Measurements from ENCODE around the gene PTPN4. TPM values are rescaled to one million over a fixed set of nuclear protein-coding genes. Genes with fewer than 3 reads are reported as not detected.

The PTPN4 gene
- total RNA-seq, 2 experiments from 2014 or later, result 32.4 to 38.0 TPM

DNA sequence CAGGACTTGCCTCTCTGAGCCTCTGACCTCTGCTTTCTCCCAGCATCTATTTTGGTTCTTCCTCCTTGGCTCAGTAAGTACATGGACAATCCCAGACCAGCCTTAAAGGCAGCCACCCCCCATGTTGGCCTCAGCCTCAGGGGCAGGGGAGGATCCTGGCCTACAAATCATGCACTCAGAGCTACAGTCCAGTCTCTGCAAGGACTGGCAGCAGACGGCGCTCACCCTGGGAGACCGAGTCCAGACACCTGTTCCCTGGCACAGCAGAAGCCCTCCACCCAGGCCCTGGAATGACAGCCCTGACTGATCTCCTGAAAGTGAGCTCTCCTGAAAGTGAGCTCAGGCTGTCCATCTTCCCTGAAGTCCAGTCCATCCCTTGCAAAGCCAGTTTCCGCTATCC lies 25.7 kb upstream of the PTPN4 start:
- ChIA-PET CTCF (interaction anchor here (0.5 kb wide), 1 partner anchor 442 kb away, joined by 3 read pairs; no protein-coding TSS in a partner anchor), POLR2A (no interaction called here)
- Mint-ChIP-seq H3K4me3 (no peak overlapping the region), H3K36me3 (ENCODE audit: low read depth) (no peaks in the 10 kb centered on the region), H3K4me1 (no peaks in the 10 kb centered on the region), H3K27me3 (no peaks in the 10 kb centered on the region), H3K9me3 (ENCODE audit: low read depth) (no peaks in the 10 kb centered on the region), H3K27ac (no peak overlapping the region)
- intact Hi-C loops (cut with DNase I, micrococcal nuclease), result no loop called here
- no peak for DNase-seq
- no peak for ATAC-seq

DNA sequence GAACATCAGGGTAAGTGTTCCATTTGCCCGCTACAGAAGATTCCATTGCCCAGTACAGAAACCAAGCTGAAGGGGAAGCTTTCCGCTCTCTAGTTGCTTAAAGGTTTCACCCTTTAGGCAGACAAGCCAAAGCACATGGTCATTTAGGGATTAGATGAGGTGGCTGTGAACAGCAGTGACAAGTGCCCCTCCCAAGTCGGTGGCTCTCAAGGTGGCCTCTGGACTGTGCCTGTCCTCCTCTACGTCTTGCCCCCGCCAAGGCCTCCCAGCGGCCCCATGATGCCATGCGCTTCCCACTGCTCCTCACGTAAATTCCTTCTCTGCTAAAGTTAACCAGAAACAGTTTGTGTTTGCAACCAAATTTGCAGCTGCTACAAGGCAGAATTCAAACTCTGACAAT lies 24.2 kb upstream of the PTPN4 start:
- DNase-seq (no peak), ATAC-seq (no peak)
- Mint-ChIP-seq H3K9me3 (ENCODE audit: low read depth) (no peaks in the 10 kb centered on the region), H3K36me3 (ENCODE audit: low read depth) (no peaks in the 10 kb centered on the region), H3K4me1 (no peaks in the 10 kb centered on the region), H3K27ac (no peak overlapping the region), H3K27me3 (no peaks in the 10 kb centered on the region), H3K4me3 (no peak overlapping the region)
- intact Hi-C loops (cut with DNase I, micrococcal nuclease), result no loop called here
- ChIA-PET POLR2A (no interaction called here), CTCF (interaction anchor here (0.6 to 0.7 kb wide), 2 partner anchors 101 to 1164 kb away, joined by 3 read pairs; no protein-coding TSS in a partner anchor)

DNA sequence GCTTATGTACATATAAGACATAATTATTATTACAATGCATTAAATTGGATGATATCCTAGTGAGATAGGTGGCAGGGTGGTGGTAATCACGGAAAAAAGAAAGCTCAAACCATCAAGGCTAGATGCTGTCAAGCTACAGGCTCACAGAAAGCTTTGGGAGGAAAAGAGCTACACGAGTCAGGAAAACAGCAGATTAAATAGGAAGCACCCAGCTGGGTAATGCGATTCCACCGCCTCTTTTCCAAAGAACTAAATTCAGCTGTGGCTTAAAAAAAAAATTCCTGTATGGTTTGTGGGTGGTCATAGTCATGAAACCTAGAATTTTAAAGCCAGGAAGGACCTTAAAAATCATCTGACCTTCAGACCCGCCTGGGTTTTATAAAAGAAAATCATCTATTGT lies 23.7 kb upstream of the PTPN4 start:
- no peak for DNase-seq
- Mint-ChIP-seq H3K36me3 (ENCODE audit: low read depth) (no peaks in the 10 kb centered on the region), H3K9me3 (ENCODE audit: low read depth) (no peaks in the 10 kb centered on the region), H3K4me3 (no peak overlapping the region), H3K27ac (no peak overlapping the region), H3K27me3 (no peaks in the 10 kb centered on the region), H3K4me1 (no peaks in the 10 kb centered on the region)
- CTCF ChIA-PET, result interaction anchor here (0.6 kb wide), 1 partner anchor 101 kb away, joined by 3 read pairs; no protein-coding TSS in a partner anchor
- POLR2A ChIA-PET, result no interaction called here
- intact Hi-C loops (cut with DNase I, micrococcal nuclease), result no loop called here
- no peak for ATAC-seq

DNA sequence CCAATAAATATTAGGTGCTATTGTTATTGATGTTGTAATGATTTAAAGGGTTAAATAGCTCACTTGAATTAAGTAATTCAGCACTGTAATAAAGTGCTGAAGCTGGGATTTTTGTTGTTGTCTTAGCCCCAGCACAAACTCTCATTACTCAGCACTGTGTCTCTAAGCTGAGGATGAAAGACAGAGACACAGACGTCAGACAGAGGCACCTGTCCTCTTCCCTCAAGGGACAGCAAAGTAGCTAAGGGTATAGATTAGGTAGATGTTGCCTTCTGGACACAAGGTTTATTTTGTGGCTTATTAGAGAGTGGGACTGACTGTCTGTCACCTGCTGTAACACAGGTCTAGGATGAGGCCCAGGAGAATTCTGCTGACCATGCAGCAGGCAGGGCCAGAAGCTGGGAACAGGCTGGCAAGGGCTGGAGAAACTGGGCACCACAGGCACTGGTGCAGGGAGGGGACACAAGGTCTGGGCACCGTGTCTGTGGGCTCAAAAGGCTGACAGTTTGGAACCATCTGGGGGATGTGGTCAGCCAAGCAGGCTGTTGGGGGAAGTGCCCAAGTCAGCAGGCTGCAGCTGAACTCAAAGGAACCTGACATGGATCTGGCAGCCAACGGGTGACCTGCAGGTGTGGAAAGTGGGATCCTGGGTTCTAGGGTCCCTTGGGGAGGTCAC lies 20.0 kb upstream of the PTPN4 start:
- Mint-ChIP-seq H3K36me3 (ENCODE audit: low read depth) (no peaks in the 10 kb centered on the region), H3K9me3 (ENCODE audit: low read depth) (no peaks in the 10 kb centered on the region), H3K4me1 (peaks cover 4% of the 10 kb centered on the region), H3K27me3 (no peaks in the 10 kb centered on the region), H3K4me3 (no peak overlapping the region), H3K27ac (no peak overlapping the region)
- ChIA-PET CTCF (interaction anchor here (1.1 kb wide), 2 partner anchors 9 to 18 kb away, joined by 4 read pairs; no protein-coding TSS in a partner anchor), POLR2A (no interaction called here)
- ATAC-seq (no peak), DNase-seq (no peak)
- intact Hi-C loops (cut with DNase I, micrococcal nuclease), result no loop called here

DNA sequence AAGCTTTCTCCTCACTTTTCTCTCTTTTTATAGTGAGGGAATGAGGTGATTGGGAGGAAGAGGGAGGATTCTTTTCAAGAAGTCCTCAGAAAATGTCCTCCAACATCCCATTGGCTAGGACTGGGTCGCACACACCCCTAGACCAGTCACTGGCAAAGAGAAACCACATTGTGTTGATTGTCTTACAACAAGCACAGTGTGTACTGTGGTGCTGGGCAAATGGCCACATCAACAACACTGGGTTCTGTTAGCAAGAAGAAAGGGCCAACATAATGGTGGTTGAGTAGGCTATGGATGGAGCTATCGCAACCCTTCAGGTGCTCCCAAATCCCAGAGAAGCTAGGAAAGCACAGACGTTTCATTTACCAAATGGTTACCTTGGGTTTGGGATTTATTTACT lies 18.7 kb upstream of the PTPN4 start:
- POLR2A ChIA-PET, result no interaction called here
- intact Hi-C loops (cut with DNase I, micrococcal nuclease), result no loop called here

DNA sequence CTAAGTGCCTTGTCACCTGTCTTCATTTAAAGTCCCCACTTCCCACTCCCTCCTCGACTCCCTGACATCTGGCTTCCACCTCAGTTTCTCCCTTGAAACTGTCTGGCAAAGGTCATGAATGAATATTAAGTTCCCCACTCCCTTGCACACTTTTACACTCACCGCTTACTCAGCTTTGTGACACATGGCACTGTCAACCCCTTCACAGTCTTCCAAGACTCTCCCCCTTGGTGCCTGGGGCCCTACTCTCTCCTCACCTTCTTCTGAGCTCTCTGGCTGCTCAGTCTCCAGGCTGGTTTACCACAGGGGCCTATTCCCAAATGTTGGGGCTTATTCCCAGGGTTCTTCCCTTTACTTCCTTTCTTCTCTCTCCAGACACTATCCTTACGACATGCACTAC lies 17.9 kb upstream of the PTPN4 start:
- no peaks in the 10 kb centered on the region for H3K9me3 Mint-ChIP-seq (ENCODE audit: low read depth)
- ChIA-PET CTCF (interaction anchor here (0.8 kb wide), 2 partner anchors 11 to 434 kb away, joined by 4 to 5 read pairs; no protein-coding TSS in a partner anchor), POLR2A (no interaction called here)
- no peaks in the 10 kb centered on the region for H3K27me3 Mint-ChIP-seq
- no peaks in the 10 kb centered on the region for H3K36me3 Mint-ChIP-seq (ENCODE audit: low read depth)
- no peak overlapping the region for H3K27ac Mint-ChIP-seq
- intact Hi-C loops (cut with DNase I, micrococcal nuclease), result no loop called here
- peaks cover 4% of the 10 kb centered on the region for H3K4me1 Mint-ChIP-seq
- H3K4me3 Mint-ChIP-seq, result no peak overlapping the region
- no peak for ATAC-seq
- DNase-seq, result no peak

More for the DNA sequence above, 18.7 kb upstream of the PTPN4 start:
- H3K36me3 Mint-ChIP-seq (ENCODE audit: low read depth), result no peaks in the 10 kb centered on the region
- H3K4me1 Mint-ChIP-seq, result peaks cover 4% of the 10 kb centered on the region
- H3K27ac Mint-ChIP-seq, result no peak overlapping the region
- no peak overlapping the region for H3K4me3 Mint-ChIP-seq
- DNase-seq (no peak), ATAC-seq (no peak)
- CTCF ChIA-PET, result interaction anchor here (0.8 kb wide), 2 partner anchors 435 to 462 kb away, joined by 3 to 5 read pairs; no protein-coding TSS in a partner anchor
- no peaks in the 10 kb centered on the region for H3K9me3 Mint-ChIP-seq (ENCODE audit: low read depth)
- no peaks in the 10 kb centered on the region for H3K27me3 Mint-ChIP-seq

DNA sequence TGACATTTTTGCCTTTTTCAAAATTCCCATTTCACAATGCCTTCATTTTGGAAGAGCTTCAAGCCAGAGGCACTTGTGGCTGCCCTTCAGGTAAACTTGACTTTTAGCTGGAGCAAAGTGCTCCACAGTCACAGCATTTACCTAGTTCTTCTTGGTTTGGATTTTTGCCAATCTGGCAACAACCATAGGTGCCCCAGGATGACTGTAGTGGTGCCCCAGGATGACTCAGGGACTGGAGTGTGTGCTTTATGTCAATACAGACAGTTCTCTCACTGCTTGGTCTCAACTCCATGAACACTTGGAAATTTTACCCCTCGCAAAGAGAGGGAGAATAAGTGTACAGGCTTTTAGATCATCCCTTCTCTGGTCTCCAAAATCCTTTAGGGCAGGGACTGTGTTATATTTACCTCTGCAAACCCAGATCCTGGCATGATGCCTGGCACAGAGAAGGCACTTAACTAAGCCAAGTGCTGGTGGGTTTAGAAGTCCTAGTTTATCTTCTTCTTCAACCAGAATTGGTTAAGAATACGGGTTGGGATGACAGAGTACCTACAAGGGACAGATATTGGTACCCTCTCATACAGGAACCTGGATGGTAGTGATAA lies 15.3 kb upstream of the PTPN4 start:
- H3K4me1 Mint-ChIP-seq, result peaks cover 4% of the 10 kb centered on the region
- ChIA-PET POLR2A (no interaction called here), CTCF (no interaction called here)
- DNase-seq (peak; percentile 42), ATAC-seq (peak; percentile 77)
- H3K9me3 Mint-ChIP-seq (ENCODE audit: low read depth), result no peaks in the 10 kb centered on the region
- intact Hi-C loops (cut with DNase I, micrococcal nuclease), result no loop called here
- no peak overlapping the region for H3K27ac Mint-ChIP-seq
- no peaks in the 10 kb centered on the region for H3K36me3 Mint-ChIP-seq (ENCODE audit: low read depth)
- H3K27me3 Mint-ChIP-seq, result no peaks in the 10 kb centered on the region
- no peak overlapping the region for H3K4me3 Mint-ChIP-seq

DNA sequence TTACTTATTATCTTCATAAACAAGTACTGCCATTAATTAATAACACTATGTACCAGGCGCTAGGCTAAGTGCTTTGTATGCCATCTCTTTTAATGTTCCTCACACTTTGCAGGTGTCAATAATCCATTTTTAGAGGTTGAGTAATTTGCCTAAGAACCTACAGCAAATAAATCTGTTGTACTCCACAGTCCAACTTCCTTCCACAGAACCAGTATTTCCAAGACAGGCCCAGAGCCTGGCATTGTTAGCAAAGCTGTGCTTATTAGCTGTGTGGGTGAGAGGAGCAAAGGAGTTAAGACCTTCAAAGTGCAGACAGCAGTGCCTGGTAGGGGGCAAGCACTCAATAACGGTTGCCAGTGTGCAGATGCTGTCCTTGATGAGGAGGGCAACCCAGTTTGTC lies 14.2 kb upstream of the PTPN4 start:
- Mint-ChIP-seq H3K4me1 (peaks cover 4% of the 10 kb centered on the region), H3K27ac (no peak overlapping the region), H3K4me3 (no peak overlapping the region), H3K9me3 (ENCODE audit: low read depth) (no peaks in the 10 kb centered on the region), H3K36me3 (ENCODE audit: low read depth) (no peaks in the 10 kb centered on the region), H3K27me3 (no peaks in the 10 kb centered on the region)
- intact Hi-C loops (cut with DNase I, micrococcal nuclease), result no loop called here
- DNase-seq (no peak), ATAC-seq (no peak)
- ChIA-PET CTCF (interaction anchor here (0.6 to 1.1 kb wide), 2 partner anchors 27 to 218 kb away, joined by 3 read pairs; no protein-coding TSS in a partner anchor), POLR2A (no interaction called here)

DNA sequence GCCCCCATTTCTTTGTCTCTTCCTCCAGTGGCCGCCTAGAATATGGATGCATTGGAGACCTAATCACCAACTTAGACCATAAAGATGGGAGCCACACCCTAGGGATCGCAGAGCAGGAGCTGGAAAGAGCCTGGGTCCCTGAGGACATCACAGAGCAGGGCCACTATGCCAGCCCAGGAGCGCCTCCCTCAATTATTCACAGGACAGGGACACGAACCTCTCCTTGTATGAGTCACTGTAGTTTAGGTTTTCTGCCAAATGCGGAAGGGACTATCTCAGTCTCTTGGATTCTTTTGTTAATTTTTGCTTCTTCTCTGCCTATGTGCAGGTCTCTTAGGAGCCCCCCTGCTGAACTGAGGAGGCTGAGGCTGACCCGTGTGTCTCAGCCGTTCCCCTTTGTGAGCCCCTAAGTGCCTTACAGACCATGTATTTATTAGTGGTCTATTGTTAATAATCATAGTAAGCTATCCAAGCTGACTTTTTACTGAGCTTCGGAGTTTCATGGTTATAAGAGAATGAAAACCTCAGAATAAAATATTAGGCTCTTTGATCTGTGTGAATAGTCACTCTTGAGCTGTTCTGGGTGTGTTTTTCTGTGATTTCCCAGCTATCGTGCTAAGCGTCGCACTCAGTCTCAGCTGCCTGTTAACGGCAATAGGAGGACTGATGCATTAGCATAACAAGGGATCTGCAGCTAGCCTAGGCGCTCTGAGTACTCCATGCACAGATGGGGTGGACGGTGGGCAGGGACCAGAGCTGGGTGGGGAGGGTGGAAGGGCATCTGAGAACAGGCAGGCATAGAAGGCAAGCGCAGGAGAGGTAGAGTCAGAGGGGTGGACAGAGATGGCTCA lies 12.7 kb upstream of the PTPN4 start:
- CTCF ChIA-PET, result interaction anchor here (0.5 to 1.1 kb wide), 2 partner anchors 28 to 566 kb away, joined by 3 read pairs; no protein-coding TSS in a partner anchor

DNA sequence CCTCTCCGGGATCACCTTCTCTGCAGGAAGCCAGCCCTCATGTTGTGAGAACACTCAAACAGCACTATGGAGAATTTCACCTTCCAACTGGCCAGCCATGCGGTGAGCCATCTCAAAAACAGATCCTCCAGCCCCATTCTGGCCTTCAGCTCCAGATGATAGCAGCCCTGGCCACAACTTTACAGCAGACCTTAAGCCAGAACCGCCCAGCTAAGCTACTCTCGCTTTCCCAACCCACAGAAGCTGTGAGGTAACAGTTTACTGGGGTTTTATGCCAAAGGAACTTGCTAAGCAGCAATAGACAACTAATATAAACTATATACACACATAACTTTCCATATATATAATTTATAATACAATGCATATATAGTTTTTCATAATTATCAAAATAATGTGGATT lies 11.6 kb upstream of the PTPN4 start:
- Mint-ChIP-seq H3K4me3 (no peak overlapping the region), H3K27me3 (no peaks in the 10 kb centered on the region), H3K4me1 (peaks cover 4% of the 10 kb centered on the region), H3K27ac (no peak overlapping the region), H3K36me3 (ENCODE audit: low read depth) (no peaks in the 10 kb centered on the region), H3K9me3 (ENCODE audit: low read depth) (no peaks in the 10 kb centered on the region)
- POLR2A ChIA-PET, result no interaction called here
- DNase-seq, result no peak
- CTCF ChIA-PET, result interaction anchor here (1.1 to 1.3 kb wide), 3 partner anchors 9 to 428 kb away, joined by 3 to 7 read pairs (median 4); no protein-coding TSS in a partner anchor
- ATAC-seq, result no peak
- intact Hi-C loops (cut with DNase I, micrococcal nuclease), result no loop called here

More for the DNA sequence above, 12.7 kb upstream of the PTPN4 start:
- ATAC-seq (no peak), DNase-seq (no peak)
- H3K9me3 Mint-ChIP-seq (ENCODE audit: low read depth), result no peaks in the 10 kb centered on the region
- POLR2A ChIA-PET, result interaction anchor here (0.6 kb wide), 1 partner anchor 567 kb away, joined by 4 read pairs; no protein-coding TSS in a partner anchor
- intact Hi-C loops (cut with DNase I, micrococcal nuclease), result no loop called here
- no peaks in the 10 kb centered on the region for H3K36me3 Mint-ChIP-seq (ENCODE audit: low read depth)
- H3K4me3 Mint-ChIP-seq, result no peak overlapping the region
- H3K27ac Mint-ChIP-seq, result no peak overlapping the region
- peaks cover 4% of the 10 kb centered on the region for H3K4me1 Mint-ChIP-seq
- no peaks in the 10 kb centered on the region for H3K27me3 Mint-ChIP-seq

DNA sequence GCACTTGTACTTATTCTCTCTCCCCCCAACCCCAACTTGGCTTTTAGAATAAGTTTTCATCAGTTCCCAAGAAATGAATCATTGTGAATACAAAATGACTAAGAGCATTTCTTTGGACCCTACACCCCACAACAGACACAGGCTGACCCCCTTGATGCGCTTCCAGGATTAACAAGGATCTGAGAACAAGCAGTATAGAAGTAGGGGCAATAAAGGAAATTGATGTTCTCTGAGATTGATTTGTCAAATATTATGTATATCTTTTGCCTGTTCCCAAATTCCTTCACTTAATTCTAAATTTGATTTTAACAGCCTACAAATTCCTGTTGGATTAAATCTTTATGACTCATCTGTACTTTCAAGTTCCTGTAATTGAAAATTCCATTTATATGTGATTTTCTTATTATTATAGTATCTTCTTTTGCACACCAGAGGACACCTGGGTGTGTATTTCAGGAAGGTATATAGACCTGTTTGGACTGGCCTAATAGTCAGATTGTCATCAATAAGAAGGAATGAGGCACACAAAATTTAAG lies 10.2 kb upstream of the PTPN4 start:
- DNase-seq (no peak), ATAC-seq (no peak)
- ChIA-PET CTCF (interaction anchor here (1.2 to 1.3 kb wide), 2 partner anchors 10 to 427 kb away, joined by 4 to 7 read pairs; no protein-coding TSS in a partner anchor), POLR2A (no interaction called here)
- H3K4me3 Mint-ChIP-seq, result no peak overlapping the region
- H3K9me3 Mint-ChIP-seq (ENCODE audit: low read depth), result no peaks in the 10 kb centered on the region
- H3K27ac Mint-ChIP-seq, result no peak overlapping the region
- H3K27me3 Mint-ChIP-seq, result no peaks in the 10 kb centered on the region
- H3K36me3 Mint-ChIP-seq (ENCODE audit: low read depth), result no peaks in the 10 kb centered on the region
- intact Hi-C loops (cut with DNase I, micrococcal nuclease), result loop anchor here (10.0 kb wide), 4 partner anchors 185 to 595 kb away; partner anchors contain the start of genes C2orf76 (in 1 of the 2), DBI (in 1 of the 2), INHBB (in 1 of the 2) and RALB (in 1 of the 2)
- H3K4me1 Mint-ChIP-seq, result peaks cover 5% of the 10 kb centered on the region

Measured in activated CD4-positive, alpha-beta T cell treated with anti-CD3 and anti-CD28 coated beads for 36 hours (primary cell).